Astrocyte of the spinal cord (primary cell): ENCODE measurements around the gene AFF4.

Experiments
- DNase-seq: peaks from one replicate; pipeline ENCODE4 v3.0.0; 2011; ENCODE audit warnings: low read depth, low spot score
- H3K4me3 ChIP-seq: 2 replicates; pipeline ENCODE4 v1.5.1; 2011; ENCODE audit warnings: low read depth, mild to moderate bottlenecking, low read length, moderate library complexity
- in situ Hi-C: cut with HindIII; loops from 2 replicates; pipeline ENCODE4 v1.10.0; 2017; ENCODE audit warnings: low sequenced_read_pairs
- TF ChIP-seq, protein P1 (sequence below): IDR thresholded peaks from 2 replicates; pipeline ENCODE4 v1.5.1; 2012; ENCODE audit warnings: low read depth, mild to moderate bottlenecking, low read length, inconsistent platforms

Gene AFF4

DNA sequence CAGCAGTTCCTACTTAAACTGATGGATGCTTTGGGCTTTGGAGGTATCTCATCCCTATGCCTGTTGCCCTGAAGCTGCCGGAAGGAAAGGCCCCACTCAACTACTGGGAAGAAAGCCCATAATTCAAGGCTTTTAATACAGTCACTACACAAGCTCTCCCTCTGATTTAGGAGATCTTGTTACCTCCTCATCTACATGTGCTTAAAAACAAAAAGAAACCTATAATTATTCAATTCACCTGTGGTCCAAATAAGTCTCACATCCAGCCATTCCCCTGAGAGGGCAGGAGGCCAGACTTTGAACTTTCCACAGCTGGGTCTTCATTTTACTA lies 90.7 kb downstream of the AFF4 start:
- TF ChIP-seq, protein P1, sequence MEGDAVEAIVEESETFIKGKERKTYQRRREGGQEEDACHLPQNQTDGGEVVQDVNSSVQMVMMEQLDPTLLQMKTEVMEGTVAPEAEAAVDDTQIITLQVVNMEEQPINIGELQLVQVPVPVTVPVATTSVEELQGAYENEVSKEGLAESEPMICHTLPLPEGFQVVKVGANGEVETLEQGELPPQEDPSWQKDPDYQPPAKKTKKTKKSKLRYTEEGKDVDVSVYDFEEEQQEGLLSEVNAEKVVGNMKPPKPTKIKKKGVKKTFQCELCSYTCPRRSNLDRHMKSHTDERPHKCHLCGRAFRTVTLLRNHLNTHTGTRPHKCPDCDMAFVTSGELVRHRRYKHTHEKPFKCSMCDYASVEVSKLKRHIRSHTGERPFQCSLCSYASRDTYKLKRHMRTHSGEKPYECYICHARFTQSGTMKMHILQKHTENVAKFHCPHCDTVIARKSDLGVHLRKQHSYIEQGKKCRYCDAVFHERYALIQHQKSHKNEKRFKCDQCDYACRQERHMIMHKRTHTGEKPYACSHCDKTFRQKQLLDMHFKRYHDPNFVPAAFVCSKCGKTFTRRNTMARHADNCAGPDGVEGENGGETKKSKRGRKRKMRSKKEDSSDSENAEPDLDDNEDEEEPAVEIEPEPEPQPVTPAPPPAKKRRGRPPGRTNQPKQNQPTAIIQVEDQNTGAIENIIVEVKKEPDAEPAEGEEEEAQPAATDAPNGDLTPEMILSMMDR = no peak
- H3K4me3 ChIP-seq = no peak overlapping the region
- in situ Hi-C loops = no loop called here
- DNase-seq = no peak

DNA sequence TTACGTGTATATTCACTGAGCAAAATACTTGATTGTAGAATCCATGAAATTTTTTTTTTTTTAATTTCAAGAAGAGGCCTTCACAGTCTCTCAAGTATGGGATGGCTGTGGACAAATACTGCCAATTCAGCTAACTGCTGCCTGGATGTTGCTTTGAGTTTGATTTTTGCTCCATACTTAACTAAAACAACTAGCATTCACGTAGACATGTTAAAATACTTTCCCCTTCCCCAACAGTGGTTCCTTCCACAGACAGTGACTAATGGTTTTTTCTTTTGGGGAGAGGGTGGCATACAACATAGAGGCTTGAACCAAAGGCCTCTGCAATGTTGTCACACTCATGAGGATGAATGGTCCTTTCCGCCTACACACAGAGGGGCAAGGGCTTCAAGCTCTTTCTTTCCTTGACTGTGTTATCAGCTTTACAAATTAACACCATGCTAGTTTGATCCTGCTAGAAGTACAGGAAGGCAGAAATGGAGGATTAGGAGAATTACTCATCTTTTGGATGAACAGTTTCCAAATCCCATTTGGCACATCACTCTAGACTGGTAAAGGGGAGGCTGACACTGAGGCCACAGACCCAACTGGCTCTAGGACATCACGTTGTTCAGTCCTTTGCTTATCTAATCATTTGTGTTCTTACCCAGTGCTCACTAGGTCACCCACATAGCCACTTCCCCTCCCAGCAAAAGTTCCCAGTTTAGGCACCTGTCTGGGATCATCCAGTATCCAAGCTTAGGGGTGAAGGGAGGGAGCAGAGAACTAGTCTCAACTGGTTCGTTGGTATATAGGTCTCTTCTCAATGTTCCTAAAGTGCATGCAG lies 91.8 kb downstream of the AFF4 start:
- in situ Hi-C loops = no loop called here

DNA sequence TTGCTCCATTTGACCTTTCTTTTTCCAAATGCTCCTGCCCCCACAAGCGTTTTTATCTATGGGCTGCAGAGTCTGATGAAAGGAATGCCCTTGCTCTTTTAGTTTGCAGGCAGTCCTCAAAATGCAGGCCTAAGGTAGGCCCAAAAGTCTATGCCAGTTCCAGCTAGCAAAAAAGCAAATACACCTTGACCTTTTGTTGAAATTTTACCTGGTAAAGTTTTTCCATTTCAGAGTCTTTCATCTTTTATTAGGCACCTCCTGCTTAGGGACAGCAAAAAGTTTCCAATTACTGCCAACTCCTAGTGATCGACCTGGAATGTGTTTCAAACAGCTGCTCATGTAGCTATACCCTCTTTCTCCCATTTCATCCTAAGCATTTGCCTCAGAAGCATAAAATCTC lies 92.6 kb downstream of the AFF4 start:
- in situ Hi-C loops = no loop called here
- no peak overlapping the region for H3K4me3 ChIP-seq
- TF ChIP-seq, protein P1 = no peak
- DNase-seq = no peak

More for the DNA sequence above, 91.8 kb downstream of the AFF4 start:
- TF ChIP-seq, protein P1 = no peak
- DNase-seq = no peak
- no peak overlapping the region for H3K4me3 ChIP-seq

DNA sequence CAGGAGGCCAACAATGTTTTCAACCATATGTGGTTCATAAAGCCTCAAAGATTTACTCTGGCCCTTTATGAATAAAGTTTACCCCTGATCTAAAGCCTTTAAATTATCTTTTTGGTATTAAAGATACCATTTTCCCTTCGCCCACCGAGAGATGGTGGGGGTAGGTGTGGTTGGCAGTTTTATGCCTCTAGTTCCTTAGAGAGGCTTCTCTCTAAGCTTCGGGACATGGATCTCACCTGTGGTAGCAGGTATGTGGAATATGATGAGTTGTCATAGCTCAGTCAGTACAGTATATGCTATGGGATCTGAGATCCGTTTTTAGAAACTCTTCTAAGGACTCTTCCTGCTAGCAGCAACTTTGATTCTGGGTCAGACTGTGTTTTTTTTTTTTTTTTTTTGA lies 94.7 kb downstream of the AFF4 start:
- no peak overlapping the region for H3K4me3 ChIP-seq
- TF ChIP-seq, protein P1 = no peak
- DNase-seq = no peak
- in situ Hi-C loops = no loop called here

DNA sequence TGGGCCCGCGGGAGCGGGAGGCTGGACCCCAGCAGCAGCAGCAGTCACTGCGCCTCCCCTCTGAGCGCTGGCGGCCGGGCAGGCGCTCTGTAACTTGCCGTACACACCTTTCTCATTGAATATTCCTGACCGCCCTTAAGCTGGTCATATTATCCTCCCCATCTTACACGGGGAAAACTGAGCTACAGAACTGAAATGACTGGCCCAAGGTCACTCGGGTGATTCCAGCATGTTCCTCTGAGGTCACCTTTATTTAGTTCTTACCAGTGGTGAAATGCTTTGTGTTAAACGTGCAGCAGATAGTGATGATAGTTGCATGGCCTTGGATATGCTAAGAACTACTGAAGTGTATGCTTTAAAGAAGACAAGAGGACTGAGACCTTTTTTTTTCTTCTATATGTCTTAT lies 96.4 kb downstream of the AFF4 start:
- DNase-seq = no peak
- peak overlapping the region; percentile 90 for H3K4me3 ChIP-seq
- in situ Hi-C loops = no loop called here
- TF ChIP-seq, protein P1 = no peak

DNA sequence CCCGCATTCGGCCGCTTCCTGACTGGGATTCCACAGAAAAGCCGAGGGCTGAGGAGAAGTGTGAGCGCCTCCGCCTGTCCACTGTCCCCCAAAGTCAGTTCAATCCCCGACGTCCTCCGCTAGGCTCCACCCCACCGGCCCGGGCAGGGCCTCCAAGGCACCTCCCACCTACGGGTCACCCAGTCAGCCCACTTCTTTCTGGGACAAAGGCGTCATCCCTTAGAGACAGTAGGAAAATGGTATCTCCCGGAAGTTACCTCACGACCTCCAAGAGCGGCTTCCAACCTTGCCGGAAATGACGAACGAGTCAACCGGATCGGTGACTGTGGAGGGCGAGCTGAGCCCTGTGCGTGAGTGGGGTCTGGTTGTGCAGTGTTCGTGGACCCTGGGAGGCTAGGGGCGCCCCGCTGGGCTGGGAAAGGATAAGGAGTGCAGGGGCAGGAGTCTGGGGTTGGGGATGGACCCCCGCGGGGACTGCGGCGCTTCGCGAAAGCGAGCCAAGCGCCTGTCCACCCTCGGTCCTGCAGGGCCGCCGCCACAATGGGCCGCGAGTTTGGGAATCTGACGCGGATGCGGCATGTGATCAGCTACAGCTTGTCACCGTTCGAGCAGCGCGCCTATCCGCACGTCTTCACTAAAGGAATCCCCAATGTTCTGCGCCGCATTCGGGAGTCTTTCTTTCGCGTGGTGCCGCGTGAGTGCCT lies 96.9 kb downstream of the AFF4 start, which contains the start of the genes GDF9 and UQCRQ:
TSS of gene GDF9 (minus strand) at position 128 of the 704 bp plus-strand sequence. CDS start 1,936 bp downstream, outside the sequence.
TSS of gene UQCRQ (plus strand) at position 301 of the 704 bp plus-strand sequence. CDS start at position 541, 240 bp downstream.
- in situ Hi-C loops = no loop called here
- TF ChIP-seq, protein P1 = peak; percentile 41
- peak; percentile 99 for DNase-seq
- peak within 1 kb of the TSS; percentile 90 for H3K4me3 ChIP-seq
